Measurements from ENCODE around the gene FHAD1. TPM values are rescaled to one million over a fixed set of nuclear protein-coding genes. Genes with fewer than 3 reads are reported as not detected.

FHAD1 gene
- total RNA-seq, 2 donors from 2014 or later = not detected

DNA sequence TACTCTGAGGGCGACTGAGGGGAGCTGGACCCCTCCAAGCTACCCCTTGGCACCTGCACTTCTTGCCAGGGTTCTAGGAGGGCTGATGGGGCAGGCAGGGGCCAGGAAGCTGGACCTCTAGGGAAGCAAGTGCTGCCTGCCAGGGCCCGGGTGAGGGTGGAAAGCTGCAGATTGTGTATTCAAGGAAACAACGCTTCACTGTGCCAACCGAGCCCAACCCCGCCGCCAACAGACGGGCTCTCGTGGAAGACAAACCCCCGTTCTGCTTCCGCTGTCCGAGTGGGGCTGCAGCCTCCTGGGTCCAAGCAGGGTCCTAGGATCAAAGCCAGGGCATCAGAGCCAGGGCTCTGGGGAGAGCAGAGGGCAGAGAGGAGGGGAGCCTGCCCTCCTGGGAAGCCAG, 165.8 kb downstream of the FHAD1 start:
- ATAC-seq (no peak), DNase-seq (no peak)
- H3K9me3 ChIP-seq (ENCODE audit: control insufficient read depth, low read length, poor library complexity, severe bottlenecking) = no peaks in the 10 kb centered on the region
- Mint-ChIP-seq H3K27me3 (no peaks in the 10 kb centered on the region), H3K4me1 (peaks cover 57% of the 10 kb centered on the region), H3K36me3 (ENCODE audit: low read depth) (no peaks in the 10 kb centered on the region), H3K27ac (peak overlapping the region; percentile 98), H3K4me3 (peak overlapping the region; percentile 97)

DNA sequence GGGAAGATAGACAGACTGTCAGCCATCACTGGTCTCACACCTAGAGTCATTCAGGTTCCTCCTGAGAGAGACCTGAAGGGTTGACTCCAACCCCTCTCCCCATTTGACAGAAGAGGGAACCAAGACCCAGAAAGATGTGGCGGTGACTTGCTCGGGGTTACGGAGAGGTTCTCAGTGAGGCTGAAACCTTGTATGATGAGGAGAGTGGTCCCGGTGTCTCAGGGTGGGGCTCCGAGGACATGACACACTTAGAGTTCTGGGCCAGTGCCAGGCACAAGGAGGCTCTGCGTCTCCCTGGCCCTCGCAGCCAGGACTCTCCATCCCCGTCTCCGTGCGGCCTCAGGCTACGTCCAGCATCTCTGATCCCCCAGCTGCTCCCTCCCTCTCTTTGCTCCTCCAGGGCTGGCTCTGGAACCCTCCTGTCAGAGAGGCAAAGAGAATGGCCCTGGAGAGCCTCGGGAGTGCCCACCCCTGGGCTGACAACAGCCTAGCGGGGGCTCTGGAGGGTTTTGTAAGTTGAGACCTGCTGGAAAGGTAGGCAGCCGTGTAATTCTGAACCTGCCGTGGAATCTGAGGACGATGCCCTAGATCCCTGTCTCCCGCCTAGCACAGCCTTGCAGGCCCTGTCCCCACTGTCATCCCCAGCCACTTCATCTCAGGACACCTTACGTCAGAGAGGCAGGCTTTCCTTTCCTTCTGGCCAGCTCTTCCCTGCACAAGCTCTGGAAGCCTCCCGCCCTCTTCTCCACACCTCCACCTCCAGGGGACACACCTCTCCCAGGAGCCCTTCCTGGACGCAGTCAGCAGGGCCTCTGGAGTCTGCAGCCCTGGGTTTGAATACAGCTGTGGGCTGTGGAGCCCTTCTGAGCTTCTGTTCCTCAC, 166.8 kb downstream of the FHAD1 start:
- peak overlapping the region; percentile 98 for H3K27ac Mint-ChIP-seq
- peak overlapping the region; percentile 97 for H3K4me3 Mint-ChIP-seq
- ATAC-seq (no peak), DNase-seq (no peak)
- no peaks in the 10 kb centered on the region for H3K27me3 Mint-ChIP-seq
- H3K9me3 ChIP-seq (ENCODE audit: control insufficient read depth, low read length, poor library complexity, severe bottlenecking) = no peaks in the 10 kb centered on the region
- H3K36me3 Mint-ChIP-seq (ENCODE audit: low read depth) = no peaks in the 10 kb centered on the region
- H3K4me1 Mint-ChIP-seq = peaks cover 57% of the 10 kb centered on the region

GRCh38 chr1:15414445-15414983, 167.5 kb downstream of the FHAD1 start:
- ATAC-seq (no peak), DNase-seq (no peak)
- peaks cover 55% of the 10 kb centered on the region for H3K4me1 Mint-ChIP-seq
- H3K36me3 Mint-ChIP-seq (ENCODE audit: low read depth) = no peaks in the 10 kb centered on the region
- peak overlapping the region; percentile 57 for H3K4me3 Mint-ChIP-seq
- H3K27ac Mint-ChIP-seq = peak overlapping the region; percentile 98
- H3K9me3 ChIP-seq (ENCODE audit: control insufficient read depth, low read length, poor library complexity, severe bottlenecking) = no peaks in the 10 kb centered on the region
- no peaks in the 10 kb centered on the region for H3K27me3 Mint-ChIP-seq

- H3K4me1 Mint-ChIP-seq = peaks cover 47% of the 10 kb centered on the region
- peak overlapping the region; percentile 98 for H3K27ac Mint-ChIP-seq
- peak overlapping the region; percentile 80 for H3K4me3 Mint-ChIP-seq
- no peaks in the 10 kb centered on the region for H3K27me3 Mint-ChIP-seq
- no peaks in the 10 kb centered on the region for H3K9me3 ChIP-seq (ENCODE audit: control insufficient read depth, low read length, poor library complexity, severe bottlenecking)
- DNase-seq (peak; percentile 56 to 77 (median 61)), ATAC-seq (peak; percentile 85)
- no peaks in the 10 kb centered on the region for H3K36me3 Mint-ChIP-seq (ENCODE audit: low read depth)
Measured at GRCh38 chr1:15417059-15417934, 170.3 kb downstream of the FHAD1 start.

- peaks cover 42% of the 10 kb centered on the region for H3K4me1 Mint-ChIP-seq
- H3K36me3 Mint-ChIP-seq (ENCODE audit: low read depth) = no peaks in the 10 kb centered on the region
- no peaks in the 10 kb centered on the region for H3K9me3 ChIP-seq (ENCODE audit: control insufficient read depth, low read length, poor library complexity, severe bottlenecking)
- ATAC-seq (no peak), DNase-seq (no peak)
- peak overlapping the region; percentile 68 for H3K4me3 Mint-ChIP-seq
- peak overlapping the region; percentile 98 for H3K27ac Mint-ChIP-seq
- no peaks in the 10 kb centered on the region for H3K27me3 Mint-ChIP-seq
Measured at GRCh38 chr1:15418806-15419515, 171.9 kb downstream of the FHAD1 start.

DNA sequence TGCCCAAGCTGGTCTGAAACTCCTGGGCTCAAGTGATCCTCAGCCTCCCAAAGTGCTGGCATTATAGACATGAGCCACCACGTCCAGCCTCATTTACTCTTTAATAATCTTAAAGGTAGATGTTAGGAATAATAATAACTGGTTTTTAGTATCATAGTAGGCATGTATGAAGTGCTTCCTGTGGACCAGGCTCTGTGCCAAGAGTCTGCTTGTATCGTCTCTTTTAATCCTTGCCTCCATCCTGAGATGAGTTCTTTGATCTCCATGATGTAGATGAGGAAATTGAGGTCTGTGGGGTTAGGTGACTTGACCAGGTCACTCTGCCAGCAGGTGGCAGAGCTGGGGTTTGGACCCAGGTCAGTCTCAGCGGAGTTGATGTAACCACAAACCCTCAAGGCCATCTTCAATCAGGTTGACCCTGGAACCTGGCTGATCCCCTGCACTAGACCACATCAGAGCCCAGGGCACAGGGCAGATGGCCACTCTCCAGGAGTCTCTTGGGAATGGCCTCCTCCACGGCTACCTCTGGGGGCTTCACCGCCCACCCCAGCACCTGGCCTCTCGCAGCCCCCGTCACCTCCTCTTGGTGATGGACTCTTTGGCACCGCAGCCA, 173.9 kb downstream of the FHAD1 start:
- ATAC-seq = no peak
- Mint-ChIP-seq H3K27ac (no peak overlapping the region), H3K4me3 (no peak overlapping the region)

GRCh38 chr1:15422871-15423270, 175.8 kb downstream of the FHAD1 start:
- Mint-ChIP-seq H3K4me1 (peaks cover 28% of the 10 kb centered on the region), H3K4me3 (peak overlapping the region; percentile 49), H3K36me3 (ENCODE audit: low read depth) (peaks cover 8% of the 10 kb centered on the region), H3K27me3 (no peaks in the 10 kb centered on the region), H3K27ac (peak overlapping the region; percentile 88)
- DNase-seq = no peak
- H3K9me3 ChIP-seq (ENCODE audit: control insufficient read depth, low read length, poor library complexity, severe bottlenecking) = no peaks in the 10 kb centered on the region
- no peak for ATAC-seq

More for the DNA sequence above, 173.9 kb downstream of the FHAD1 start:
- no peak for DNase-seq
- H3K4me1 Mint-ChIP-seq = peaks cover 36% of the 10 kb centered on the region
- H3K27me3 Mint-ChIP-seq = no peaks in the 10 kb centered on the region
- H3K36me3 Mint-ChIP-seq (ENCODE audit: low read depth) = peaks cover 5% of the 10 kb centered on the region
- H3K9me3 ChIP-seq (ENCODE audit: control insufficient read depth, low read length, poor library complexity, severe bottlenecking) = no peaks in the 10 kb centered on the region

DNA sequence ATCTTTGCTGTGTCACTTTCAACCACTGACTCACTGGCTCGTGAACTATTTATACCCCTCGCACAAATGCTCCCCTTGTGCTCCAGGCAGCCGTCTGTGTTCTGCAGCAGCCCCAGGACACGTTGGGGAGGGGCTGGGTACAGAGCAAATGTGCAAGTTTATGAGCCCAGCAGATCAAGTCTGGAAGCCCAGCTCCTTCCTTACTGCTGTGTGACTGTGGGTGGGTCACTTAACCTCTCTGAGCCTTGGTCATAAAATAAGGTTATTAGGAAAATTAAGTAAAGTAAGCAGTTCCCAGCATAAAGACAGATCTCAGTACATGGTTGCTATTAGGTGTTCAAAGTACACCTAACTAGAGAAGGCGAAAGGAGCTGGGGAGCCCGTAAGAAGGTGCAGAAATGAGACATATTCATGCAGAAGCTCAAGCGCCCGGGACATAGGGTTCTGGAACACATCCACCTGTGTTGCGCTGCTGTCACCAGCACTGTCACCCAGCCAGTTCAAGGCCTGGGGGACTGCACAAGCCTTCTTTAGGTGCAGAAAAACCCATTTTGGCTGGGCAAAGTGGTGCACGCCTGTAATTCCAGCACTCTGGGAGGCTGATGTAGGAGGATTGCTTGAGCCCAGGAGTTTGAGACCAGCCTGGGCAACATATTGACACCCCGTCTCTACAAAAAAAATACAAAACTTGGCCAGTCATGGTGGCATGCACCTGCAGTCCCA, 176.5 kb downstream of the FHAD1 start:
- peak overlapping the region; percentile 49 for H3K4me3 Mint-ChIP-seq
- DNase-seq = no peak
- no peak for ATAC-seq
- H3K4me1 Mint-ChIP-seq = peaks cover 28% of the 10 kb centered on the region
- no peaks in the 10 kb centered on the region for H3K9me3 ChIP-seq (ENCODE audit: control insufficient read depth, low read length, poor library complexity, severe bottlenecking)
- peak overlapping the region; percentile 88 for H3K27ac Mint-ChIP-seq
- H3K36me3 Mint-ChIP-seq (ENCODE audit: low read depth) = peaks cover 8% of the 10 kb centered on the region
- H3K27me3 Mint-ChIP-seq = no peaks in the 10 kb centered on the region

- no peak for ATAC-seq
- no peak overlapping the region for H3K4me3 Mint-ChIP-seq
- no peak for DNase-seq
- H3K27ac Mint-ChIP-seq = peak overlapping the region; percentile 88
- H3K9me3 ChIP-seq (ENCODE audit: control insufficient read depth, low read length, poor library complexity, severe bottlenecking) = no peaks in the 10 kb centered on the region
- peaks cover 8% of the 10 kb centered on the region for H3K36me3 Mint-ChIP-seq (ENCODE audit: low read depth)
- peaks cover 28% of the 10 kb centered on the region for H3K4me1 Mint-ChIP-seq
- H3K27me3 Mint-ChIP-seq = no peaks in the 10 kb centered on the region
Measured at GRCh38 chr1:15424146-15424667, 177.2 kb downstream of the FHAD1 start.

DNA sequence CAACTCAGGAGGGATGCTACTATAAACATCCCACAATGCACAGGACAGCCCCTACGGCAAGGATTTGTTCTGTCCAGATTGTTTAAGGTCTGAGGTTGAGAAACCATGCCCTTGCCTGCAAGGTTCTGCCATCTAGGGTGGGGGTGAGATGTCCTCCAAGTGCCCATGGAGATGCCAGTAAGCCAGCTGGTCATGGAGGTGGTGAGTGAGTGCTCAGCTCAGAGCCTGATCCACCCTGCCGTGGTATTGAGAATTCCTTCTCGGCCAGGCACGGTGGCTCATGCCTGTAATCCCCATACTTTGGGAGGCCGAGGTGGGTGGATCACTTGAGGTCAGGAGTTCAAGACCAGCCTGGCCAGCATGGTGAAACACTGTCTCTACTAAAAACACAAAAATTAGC, 178.0 kb downstream of the FHAD1 start:
- Mint-ChIP-seq H3K4me3 (no peak overlapping the region), H3K36me3 (ENCODE audit: low read depth) (peaks cover 8% of the 10 kb centered on the region), H3K4me1 (peaks cover 25% of the 10 kb centered on the region), H3K27me3 (no peaks in the 10 kb centered on the region), H3K27ac (peak overlapping the region; percentile 88)
- DNase-seq (no peak), ATAC-seq (no peak)
- H3K9me3 ChIP-seq (ENCODE audit: control insufficient read depth, low read length, poor library complexity, severe bottlenecking) = no peaks in the 10 kb centered on the region

DNA sequence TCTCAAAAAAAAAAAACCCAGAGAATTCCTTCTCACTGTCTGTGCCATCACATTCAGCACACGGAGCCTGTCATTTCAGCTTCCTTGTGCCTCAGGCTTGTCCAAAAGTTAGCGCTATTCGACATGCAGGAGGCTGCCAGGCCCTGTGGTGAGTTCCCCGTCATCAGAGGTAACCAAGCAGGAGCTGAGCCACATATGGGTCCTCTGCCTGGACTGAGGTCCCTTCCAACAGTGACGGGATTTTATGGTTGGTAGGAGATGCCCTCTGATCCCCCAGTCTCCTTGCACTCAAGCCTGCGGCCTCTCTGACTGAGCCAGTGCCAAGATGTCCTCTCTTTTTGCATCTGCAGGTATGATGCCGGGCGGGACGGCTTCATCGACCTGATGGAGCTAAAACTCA, 178.5 kb downstream of the FHAD1 start:
- DNase-seq (no peak), ATAC-seq (no peak)
- Mint-ChIP-seq H3K4me3 (no peak overlapping the region), H3K27ac (peak overlapping the region; percentile 88), H3K27me3 (no peaks in the 10 kb centered on the region), H3K4me1 (peaks cover 24% of the 10 kb centered on the region), H3K36me3 (ENCODE audit: low read depth) (peaks cover 10% of the 10 kb centered on the region)
- no peaks in the 10 kb centered on the region for H3K9me3 ChIP-seq (ENCODE audit: control insufficient read depth, low read length, poor library complexity, severe bottlenecking)

DNA sequence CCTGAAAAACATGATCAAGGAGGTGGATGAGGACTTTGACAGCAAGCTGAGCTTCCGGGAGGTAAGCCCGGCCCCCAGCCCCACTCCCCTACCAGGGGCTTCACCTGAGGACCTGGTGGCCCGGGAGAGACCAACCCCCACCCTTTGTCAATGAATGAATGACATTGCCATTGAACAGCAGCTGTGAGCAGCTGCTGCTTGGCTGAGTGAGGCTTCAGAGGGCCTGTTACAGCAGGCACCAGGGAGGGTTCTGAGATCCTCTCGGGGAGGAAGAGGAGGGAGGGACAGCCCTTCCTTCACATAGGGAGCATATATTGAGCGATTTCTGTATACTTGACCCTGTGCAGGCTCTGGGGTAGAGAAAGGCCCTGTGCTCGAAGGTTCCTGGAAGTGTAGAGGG, 178.9 kb downstream of the FHAD1 start:
- Mint-ChIP-seq H3K27ac (peak overlapping the region; percentile 88), H3K4me3 (peak overlapping the region; percentile 75), H3K27me3 (no peaks in the 10 kb centered on the region), H3K36me3 (ENCODE audit: low read depth) (peaks cover 10% of the 10 kb centered on the region), H3K4me1 (peaks cover 23% of the 10 kb centered on the region)
- H3K9me3 ChIP-seq (ENCODE audit: control insufficient read depth, low read length, poor library complexity, severe bottlenecking) = no peaks in the 10 kb centered on the region
- DNase-seq (no peak), ATAC-seq (no peak)
